OCI-LY1 (cell line): ENCODE data around the gene NCAPD2.

Experiments used
- EZH2 ChIP-seq: fragments of 200-600 bp; sonication (generic), shearing (Covaris generic); IDR thresholded peaks from 2 replicates; pipeline ENCODE4 v1.8.0; 2017; ENCODE audit warnings: borderline replicate concordance, mixed run types, mild to moderate bottlenecking, antibody characterized with exemption, low read length, moderate library complexity, mixed read lengths
- TF ChIP-seq, protein P1 (sequence below): fragments of 200-600 bp; sonication (generic), shearing (Covaris generic); IDR thresholded peaks from 2 replicates; pipeline ENCODE4 v1.5.1; 2017; ENCODE audit warnings: mild to moderate bottlenecking, antibody characterized with exemption, low read length, moderate library complexity, mixed read lengths

DNA sequence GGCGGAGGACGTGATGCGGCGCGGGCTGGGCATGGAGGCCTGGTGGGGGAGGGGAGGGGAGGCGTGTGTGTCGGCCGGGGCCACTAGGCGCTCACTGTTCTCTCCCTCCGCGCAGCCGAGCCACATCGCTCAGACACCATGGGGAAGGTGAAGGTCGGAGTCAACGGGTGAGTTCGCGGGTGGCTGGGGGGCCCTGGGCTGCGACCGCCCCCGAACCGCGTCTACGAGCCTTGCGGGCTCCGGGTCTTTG is 40.7 kb downstream of the NCAPD2 start:
- TF ChIP-seq, protein P1, sequence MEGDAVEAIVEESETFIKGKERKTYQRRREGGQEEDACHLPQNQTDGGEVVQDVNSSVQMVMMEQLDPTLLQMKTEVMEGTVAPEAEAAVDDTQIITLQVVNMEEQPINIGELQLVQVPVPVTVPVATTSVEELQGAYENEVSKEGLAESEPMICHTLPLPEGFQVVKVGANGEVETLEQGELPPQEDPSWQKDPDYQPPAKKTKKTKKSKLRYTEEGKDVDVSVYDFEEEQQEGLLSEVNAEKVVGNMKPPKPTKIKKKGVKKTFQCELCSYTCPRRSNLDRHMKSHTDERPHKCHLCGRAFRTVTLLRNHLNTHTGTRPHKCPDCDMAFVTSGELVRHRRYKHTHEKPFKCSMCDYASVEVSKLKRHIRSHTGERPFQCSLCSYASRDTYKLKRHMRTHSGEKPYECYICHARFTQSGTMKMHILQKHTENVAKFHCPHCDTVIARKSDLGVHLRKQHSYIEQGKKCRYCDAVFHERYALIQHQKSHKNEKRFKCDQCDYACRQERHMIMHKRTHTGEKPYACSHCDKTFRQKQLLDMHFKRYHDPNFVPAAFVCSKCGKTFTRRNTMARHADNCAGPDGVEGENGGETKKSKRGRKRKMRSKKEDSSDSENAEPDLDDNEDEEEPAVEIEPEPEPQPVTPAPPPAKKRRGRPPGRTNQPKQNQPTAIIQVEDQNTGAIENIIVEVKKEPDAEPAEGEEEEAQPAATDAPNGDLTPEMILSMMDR = no peak
- no peak for TF ChIP-seq EZH2
